MCF 10A (cell line): ENCODE measurements around the gene BOD1. TPM values are rescaled to one million over a fixed set of nuclear protein-coding genes. Genes with fewer than 3 reads are reported as not detected.
A peak's percentile ranks its signal among the peaks of the same experiment; 100 is the strongest.

Experiments
- BruUV-seq: library from RNA; stranded (reverse); fragments of 400-500 nt; replicated peaks from 2 replicates; lab custom pipeline; 2021; lab: Mats Ljungman, UMichigan
- CTCF ChIA-PET: fragments of 300-600 bp; sonication (Branson Sonifier 250); formaldehyde crosslinking; extraction: SDS; loops from one replicate; lab custom pipeline; 2021; ENCODE audit warnings: antibody characterized with exemption, inconsistent platforms; lab: Yijun Ruan, JAX
- POLR2A ChIA-PET: fragments of 300-600, 350-650 bp; sonication (Branson Sonifier 250); formaldehyde crosslinking; extraction: SDS; loops from one replicate; lab custom pipeline; 2020; ENCODE audit warnings: antibody characterized with exemption, inconsistent platforms; lab: Yijun Ruan, JAX
- DNase-seq: peaks from one replicate; pipeline ENCODE4 v3.0.0-alpha.2; 2018; ENCODE audit not compliant: unreplicated experiment
- H3K27ac Mint-ChIP-seq: one replicate; pipeline ENCODE4 v1.8.0; 2022; ENCODE audit warnings: mild to moderate bottlenecking, low read depth, mixed read lengths; ENCODE audit not compliant: unreplicated experiment
- H3K27me3 Mint-ChIP-seq: one replicate; pipeline ENCODE4 v1.8.0; 2022; ENCODE audit warnings: mixed read lengths; ENCODE audit not compliant: insufficient read depth, unreplicated experiment
- H3K36me3 Mint-ChIP-seq: one replicate; pipeline ENCODE4 v1.8.0; 2022; ENCODE audit warnings: mild to moderate bottlenecking, moderate library complexity, mixed read lengths; ENCODE audit not compliant: insufficient read depth, unreplicated experiment
- H3K4me1 Mint-ChIP-seq: one replicate; pipeline ENCODE4 v1.8.0; 2022; ENCODE audit warnings: mixed read lengths; ENCODE audit not compliant: insufficient read depth, unreplicated experiment
- H3K4me3 Mint-ChIP-seq: one replicate; pipeline ENCODE4 v1.8.0; 2022; ENCODE audit warnings: mild to moderate bottlenecking, moderate library complexity, mixed read lengths; ENCODE audit not compliant: unreplicated experiment
- H3K9me3 Mint-ChIP-seq: one replicate; pipeline ENCODE4 v1.8.0; 2022; ENCODE audit warnings: mixed read lengths; ENCODE audit not compliant: unreplicated experiment
- intact Hi-C: fragments of 100-400 bp; cut with micrococcal nuclease; formaldehyde crosslinking; loops from 2 replicates; pipeline ENCODE4 v1.14.1; 2022
- total RNA-seq: library from RNA; stranded (reverse); gene quantifications from 2 replicates; pipeline ENCODE4 v1.2.3, GENCODE V29; 2022
- TF ChIP-seq, protein P1 (sequence below): fragments of 200-600 bp; IDR thresholded peaks from one replicate; pipeline ENCODE4 v1.8.0; 2022; ENCODE audit warnings: antibody characterized with exemption, mild to moderate bottlenecking; ENCODE audit not compliant: unreplicated experiment

BOD1 gene
- total RNA-seq, 1 experiment from 2014 or later = 139 TPM

DNA sequence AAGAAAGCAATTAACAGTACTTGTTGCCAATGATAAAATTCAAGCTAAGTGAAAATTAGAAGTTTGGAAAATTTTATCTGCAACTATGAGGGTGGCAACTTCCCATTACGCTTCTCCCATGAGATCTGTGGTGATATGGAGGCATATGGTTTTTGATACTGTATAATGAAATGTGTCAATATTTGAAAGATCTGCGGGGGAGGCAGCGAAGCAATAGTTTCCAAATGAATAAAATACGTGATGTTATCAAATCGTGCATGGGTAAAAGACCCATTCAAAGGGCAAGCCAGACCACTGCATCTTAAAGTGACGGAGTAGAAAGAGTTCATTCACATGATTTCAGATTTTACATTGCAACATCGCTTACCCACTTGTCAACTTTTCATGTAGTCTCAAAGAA, 20.9 kb upstream of the BOD1 start:
- Mint-ChIP-seq H3K36me3 (no peaks in the 10 kb centered on the region), H3K27ac (no peak overlapping the region), H3K9me3 (no peaks in the 10 kb centered on the region), H3K4me1 (peaks cover 6% of the 10 kb centered on the region), H3K27me3 (no peaks in the 10 kb centered on the region), H3K4me3 (no peak overlapping the region)
- TF ChIP-seq, protein P1, sequence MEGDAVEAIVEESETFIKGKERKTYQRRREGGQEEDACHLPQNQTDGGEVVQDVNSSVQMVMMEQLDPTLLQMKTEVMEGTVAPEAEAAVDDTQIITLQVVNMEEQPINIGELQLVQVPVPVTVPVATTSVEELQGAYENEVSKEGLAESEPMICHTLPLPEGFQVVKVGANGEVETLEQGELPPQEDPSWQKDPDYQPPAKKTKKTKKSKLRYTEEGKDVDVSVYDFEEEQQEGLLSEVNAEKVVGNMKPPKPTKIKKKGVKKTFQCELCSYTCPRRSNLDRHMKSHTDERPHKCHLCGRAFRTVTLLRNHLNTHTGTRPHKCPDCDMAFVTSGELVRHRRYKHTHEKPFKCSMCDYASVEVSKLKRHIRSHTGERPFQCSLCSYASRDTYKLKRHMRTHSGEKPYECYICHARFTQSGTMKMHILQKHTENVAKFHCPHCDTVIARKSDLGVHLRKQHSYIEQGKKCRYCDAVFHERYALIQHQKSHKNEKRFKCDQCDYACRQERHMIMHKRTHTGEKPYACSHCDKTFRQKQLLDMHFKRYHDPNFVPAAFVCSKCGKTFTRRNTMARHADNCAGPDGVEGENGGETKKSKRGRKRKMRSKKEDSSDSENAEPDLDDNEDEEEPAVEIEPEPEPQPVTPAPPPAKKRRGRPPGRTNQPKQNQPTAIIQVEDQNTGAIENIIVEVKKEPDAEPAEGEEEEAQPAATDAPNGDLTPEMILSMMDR = no peak
- CTCF ChIA-PET = interaction anchor here (0.6 kb wide), 1 partner anchor 291 kb away, joined by 3 read pairs; no protein-coding TSS in a partner anchor
- POLR2A ChIA-PET = interaction anchor here (0.7 to 1.6 kb wide), 3 partner anchors 9 to 171 kb away, joined by 3 read pairs; no protein-coding TSS in a partner anchor
- intact Hi-C loops = no loop called here
- BruUV-seq = no TSS peak
- no peak for DNase-seq

DNA sequence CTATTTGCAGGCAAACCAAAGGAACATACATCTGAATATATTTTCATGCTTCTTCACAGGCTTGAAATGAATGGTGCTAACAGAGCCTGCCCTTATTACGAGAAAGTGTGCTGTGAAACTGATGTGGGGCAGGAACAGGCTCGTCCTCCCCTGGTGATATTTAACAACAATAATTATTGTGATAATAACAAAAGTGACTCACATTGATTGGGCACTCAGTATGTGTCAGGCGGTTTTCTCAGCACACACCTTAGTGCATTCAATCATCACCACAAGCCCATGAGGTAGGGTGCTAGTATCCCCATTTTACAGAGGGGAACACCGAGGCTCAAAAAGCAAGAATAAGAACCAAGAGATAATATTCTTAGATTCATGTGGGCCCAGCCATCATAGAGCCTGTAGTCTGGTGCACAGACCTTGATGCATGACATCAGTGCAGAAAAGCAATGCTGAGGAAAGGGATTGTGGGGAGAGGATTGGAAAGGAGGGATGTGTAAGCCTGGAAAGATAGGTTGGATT, 18.1 kb upstream of the BOD1 start:
- peak overlapping the region; percentile 1 for H3K27ac Mint-ChIP-seq
- TF ChIP-seq, protein P1 = no peak
- H3K4me3 Mint-ChIP-seq = no peak overlapping the region
- DNase-seq = no peak
- BruUV-seq = no TSS peak
- peaks cover 12% of the 10 kb centered on the region for H3K4me1 Mint-ChIP-seq
- no peaks in the 10 kb centered on the region for H3K9me3 Mint-ChIP-seq
- H3K27me3 Mint-ChIP-seq = no peaks in the 10 kb centered on the region
- CTCF ChIA-PET = interaction anchor here (0.6 to 1.5 kb wide), 5 partner anchors 18 to 1155 kb away, joined by 3 to 5 read pairs (median 3); partner anchors contain the start of gene BOD1
- intact Hi-C loops = no loop called here
- POLR2A ChIA-PET = interaction anchor here (0.8 to 1.5 kb wide), 5 partner anchors 9 to 309 kb away, joined by 3 to 9 read pairs (median 4); no protein-coding TSS in a partner anchor
- H3K36me3 Mint-ChIP-seq = no peaks in the 10 kb centered on the region

DNA sequence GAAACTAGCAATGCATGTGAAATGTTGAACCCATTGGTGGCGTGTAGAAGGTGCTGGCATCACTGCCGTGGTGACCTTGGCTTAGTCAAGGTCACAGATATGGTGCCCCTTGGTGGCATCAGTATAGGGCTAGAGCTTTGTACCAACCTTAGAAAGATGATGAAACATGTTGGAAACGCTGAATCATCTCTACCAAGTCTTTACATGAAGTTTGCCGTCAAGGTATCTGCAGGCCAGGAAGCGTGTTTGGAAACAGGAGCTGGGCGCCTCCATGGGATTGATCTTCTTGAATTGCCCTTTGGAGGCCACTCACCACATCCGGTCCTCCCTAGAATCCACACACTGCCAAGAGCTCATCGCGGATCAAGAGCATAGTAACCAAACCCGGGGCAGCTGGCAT, 16.9 kb upstream of the BOD1 start:
- TF ChIP-seq, protein P1 = no peak
- peak; percentile 90 for DNase-seq
- no TSS peak for BruUV-seq

DNA sequence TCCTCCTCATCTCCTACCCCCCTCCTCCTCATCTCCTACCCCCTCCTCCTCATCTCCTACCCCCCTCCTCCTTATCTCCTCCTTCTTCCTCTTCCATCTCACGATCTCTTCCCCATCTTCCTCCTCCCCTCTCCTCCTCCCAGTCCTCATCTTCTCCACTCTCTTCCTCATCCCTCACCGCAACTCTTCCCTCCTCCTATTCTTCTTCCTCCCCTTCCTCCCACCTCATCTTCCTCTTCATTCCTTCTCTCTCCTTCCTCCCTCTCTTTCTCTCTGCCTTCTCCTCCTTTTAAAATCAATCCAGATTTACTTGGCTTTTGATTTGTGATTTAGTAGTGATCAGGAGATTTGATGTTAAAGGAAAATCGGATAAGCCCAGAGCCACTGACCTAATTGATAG, 15.0 kb upstream of the BOD1 start:
- peaks cover 6% of the 10 kb centered on the region for H3K36me3 Mint-ChIP-seq
- intact Hi-C loops = no loop called here
- POLR2A ChIA-PET = no interaction called here
- no peak for DNase-seq
- no peak overlapping the region for H3K27ac Mint-ChIP-seq
- CTCF ChIA-PET = no interaction called here
- peaks cover 12% of the 10 kb centered on the region for H3K4me1 Mint-ChIP-seq
- no peaks in the 10 kb centered on the region for H3K9me3 Mint-ChIP-seq
- no peaks in the 10 kb centered on the region for H3K27me3 Mint-ChIP-seq
- TF ChIP-seq, protein P1 = no peak
- no peak overlapping the region for H3K4me3 Mint-ChIP-seq
- BruUV-seq = no TSS peak

More for the DNA sequence above, 16.9 kb upstream of the BOD1 start:
- peaks cover 12% of the 10 kb centered on the region for H3K4me1 Mint-ChIP-seq
- no peaks in the 10 kb centered on the region for H3K9me3 Mint-ChIP-seq
- no peaks in the 10 kb centered on the region for H3K27me3 Mint-ChIP-seq
- no peak overlapping the region for H3K27ac Mint-ChIP-seq
- no peaks in the 10 kb centered on the region for H3K36me3 Mint-ChIP-seq
- intact Hi-C loops = loop anchor here (1.0 kb wide), 1 partner anchor 133 kb away; no protein-coding TSS in a partner anchor
- CTCF ChIA-PET = interaction anchor here (0.5 to 1.5 kb wide), 10 partner anchors 9 to 411 kb away, joined by 3 to 6 read pairs (median 4); no protein-coding TSS in a partner anchor
- no peak overlapping the region for H3K4me3 Mint-ChIP-seq
- POLR2A ChIA-PET = interaction anchor here (0.6 to 1.5 kb wide), 8 partner anchors 16 to 336 kb away, joined by 3 to 9 read pairs (median 4); no protein-coding TSS in a partner anchor
